IMR-90 (cell line): ENCODE measurements around the gene SRD5A3. TPM values are rescaled to one million over a fixed set of nuclear protein-coding genes. Genes with fewer than 3 reads are reported as not detected.

Experiments
- ATAC-seq: fragments of 200-7000 bp; cut with Tn5 transposase; 2 replicates; pipeline ENCODE4 v1.9.1; 2020; ENCODE audit warnings: low read depth, mild to moderate bottlenecking, moderate library complexity
- BruUV-seq: library from RNA; stranded (reverse); fragments of 400-500 nt; replicated peaks from 2 replicates; lab custom pipeline; 2021; lab: Mats Ljungman, UMichigan
- CTCF ChIA-PET: fragments of 300-600 bp; formaldehyde crosslinking; extraction: SDS; loops from one replicate; lab custom pipeline; 2021; ENCODE audit warnings: antibody characterized with exemption; lab: Yijun Ruan, JAX
- POLR2A ChIA-PET: fragments of 300-600 bp; sonication (Branson Sonifier 250); formaldehyde crosslinking; loops from one replicate; lab custom pipeline; 2022; ENCODE audit warnings: antibody characterized with exemption; ENCODE audit not compliant: unreplicated experiment; lab: Charles Lee
- DNase-seq: peaks from one replicate; pipeline ENCODE4 v3.0.0; 2013
- H2AFZ ChIP-seq: replicated peaks from 2 replicates; pipeline ENCODE3; 2013; ENCODE audit warnings: low read length, mild to moderate bottlenecking; ENCODE audit not compliant: poor library complexity
- H2AK5ac ChIP-seq: 2 replicates; pipeline ENCODE4 v1.6.1; 2013; ENCODE audit warnings: low read depth, low read length, inconsistent platforms
- H2AK9ac ChIP-seq: replicated peaks from 2 replicates; pipeline ENCODE3; 2013; ENCODE audit warnings: mild to moderate bottlenecking, low read depth, low read length, moderate library complexity; ENCODE audit not compliant: poor library complexity
- H2BK120ac ChIP-seq: 2 replicates; pipeline ENCODE4 v1.6.1; 2013; ENCODE audit warnings: low read depth, low read length, inconsistent platforms
- H2BK15ac ChIP-seq: 3 replicates; pipeline ENCODE4 v1.6.1; 2013; ENCODE audit warnings: low read depth, low read length, inconsistent platforms
- H2BK20ac ChIP-seq: 2 replicates; pipeline ENCODE4 v1.6.1; 2013; ENCODE audit warnings: low read depth, mild to moderate bottlenecking, inconsistent platforms, low read length, moderate library complexity
- H2BK5ac ChIP-seq: 2 replicates; pipeline ENCODE4 v1.6.1; 2013; ENCODE audit warnings: mild to moderate bottlenecking, low read depth, low read length, inconsistent platforms; ENCODE audit not compliant: poor library complexity, severe bottlenecking
- H3K14ac ChIP-seq: replicated peaks from 2 replicates; pipeline ENCODE4 v1.6.1; 2013; ENCODE audit warnings: low read depth, low read length, inconsistent platforms
- H3K18ac ChIP-seq: 2 replicates; pipeline ENCODE4 v1.6.1; 2013; ENCODE audit warnings: low read depth, low read length, control low read depth
- H3K23ac ChIP-seq: 2 replicates; pipeline ENCODE4 v1.6.1; 2013; ENCODE audit warnings: low read depth, low read length, inconsistent platforms
- H3K27ac ChIP-seq: 2 replicates; pipeline ENCODE4 v1.5.1; 2013; ENCODE audit warnings: mild to moderate bottlenecking, control low read depth, low read length; ENCODE audit not compliant: insufficient read depth
- H3K27me3 ChIP-seq: 2 replicates; pipeline ENCODE4 v1.6.1; 2013; ENCODE audit warnings: low read length; ENCODE audit not compliant: control insufficient read depth, insufficient read depth
- H3K36me3 ChIP-seq: 2 replicates; pipeline ENCODE4 v1.6.1; 2013; ENCODE audit warnings: low read length, mixed read lengths; ENCODE audit not compliant: control insufficient read depth, insufficient read depth
- H3K4ac ChIP-seq: 2 replicates; pipeline ENCODE4 v1.6.1; 2013; ENCODE audit warnings: low read depth, low read length, inconsistent platforms
- H3K4me1 ChIP-seq: 2 replicates; pipeline ENCODE4 v1.6.1; 2013; ENCODE audit warnings: low read length, mixed read lengths; ENCODE audit not compliant: control insufficient read depth, insufficient read depth
- H3K4me2 ChIP-seq: 2 replicates; pipeline ENCODE4 v1.6.1; 2013; ENCODE audit warnings: low read depth, mild to moderate bottlenecking, control low read depth, low read length, moderate library complexity
- H3K4me3 ChIP-seq: 2 replicates; pipeline ENCODE4 v1.5.1; 2013; ENCODE audit warnings: low read depth, mild to moderate bottlenecking, control low read depth, low read length, moderate library complexity; ENCODE audit not compliant: insufficient read depth
- H3K56ac ChIP-seq: 2 replicates; pipeline ENCODE4 v1.6.1; 2013; ENCODE audit warnings: low read length, inconsistent platforms; ENCODE audit not compliant: insufficient read depth; ENCODE audit errors: extremely low read depth
- H3K79me1 ChIP-seq, 2 experiments: 2 replicates each; pipeline ENCODE4 v1.6.1; 2013; ENCODE audit warnings: low read length in 2 of 2, inconsistent platforms in 1 of 2, low read depth in 1 of 2
- H3K9ac ChIP-seq: 2 replicates; pipeline ENCODE4 v1.6.1; 2013; ENCODE audit warnings: low read depth, low read length, control low read depth
- H3K9me1 ChIP-seq: 2 replicates; pipeline ENCODE4 v1.6.1; 2013; ENCODE audit warnings: low read length, inconsistent platforms; ENCODE audit not compliant: insufficient read depth
- H3K9me3 ChIP-seq: 2 replicates; pipeline ENCODE4 v1.6.1; 2013; ENCODE audit warnings: low read length; ENCODE audit not compliant: control insufficient read depth, insufficient read depth
- H4K20me1 ChIP-seq: 2 replicates; pipeline ENCODE4 v1.6.1; 2013; ENCODE audit warnings: low read length, inconsistent platforms; ENCODE audit not compliant: insufficient read depth
- H4K5ac ChIP-seq: 2 replicates; pipeline ENCODE4 v1.6.1; 2013; ENCODE audit warnings: mild to moderate bottlenecking, low read depth, low read length, control low read depth
- H4K8ac ChIP-seq, 2 experiments: 2 replicates each; pipeline ENCODE4 v1.6.1; 2013; ENCODE audit warnings: low read depth in 2 of 2, low read length in 2 of 2, control low read depth in 1 of 2, inconsistent platforms in 1 of 2
- H4K91ac ChIP-seq: 2 replicates; pipeline ENCODE4 v1.6.1; 2013; ENCODE audit warnings: low read depth, low read length, inconsistent platforms; ENCODE audit not compliant: insufficient read depth
- BHLHE40 ChIP-seq: fragments of 150-350 bp; IDR thresholded peaks from 2 replicates; pipeline ENCODE4 v1.6.1; 2016; ENCODE audit warnings: mild to moderate bottlenecking, low read depth, low read length
- CHD1 ChIP-seq: IDR thresholded peaks from 2 replicates; pipeline ENCODE4 v1.6.1; 2012; ENCODE audit warnings: low read depth, low read length, improper control_type of control experiment
- CTCF ChIP-seq: conservative IDR thresholded peaks from 2 replicates; pipeline ENCODE4 v1.5.1; 2012; ENCODE audit warnings: mild to moderate bottlenecking, low read depth, low read length, improper control_type of control experiment
- ELK1 ChIP-seq: fragments of 150-350 bp; IDR thresholded peaks from 2 replicates; pipeline ENCODE4 v1.6.1; 2016; ENCODE audit warnings: low read depth, mild to moderate bottlenecking, low read length, moderate library complexity, borderline replicate concordance
- FOS ChIP-seq: fragments of 150-350 bp; IDR thresholded peaks from 2 replicates; pipeline ENCODE4 v1.6.1; 2016; ENCODE audit warnings: low read depth, low read length
- MAFK ChIP-seq: IDR thresholded peaks from 2 replicates; pipeline ENCODE4 v1.6.1; 2012; ENCODE audit warnings: low read depth, low read length, improper control_type of control experiment
- MAZ ChIP-seq: IDR thresholded peaks from 2 replicates; pipeline ENCODE4 v1.6.1; 2012; ENCODE audit warnings: low read depth, mild to moderate bottlenecking, low read length, improper control_type of control experiment, moderate library complexity, borderline replicate concordance
- MXI1 ChIP-seq: IDR thresholded peaks from 2 replicates; pipeline ENCODE4 v1.6.1; 2012; ENCODE audit warnings: low read depth, mild to moderate bottlenecking, low read length, moderate library complexity, borderline replicate concordance
- NFE2L2 ChIP-seq: fragments of 150-350 bp; IDR thresholded peaks from 2 replicates; pipeline ENCODE4 v1.6.1; 2016; ENCODE audit warnings: low read depth, mild to moderate bottlenecking, low read length
- POLR2A ChIP-seq: IDR thresholded peaks from 2 replicates; pipeline ENCODE4 v1.6.1; 2012; ENCODE audit warnings: mild to moderate bottlenecking, low read depth, low read length
- RAD21 ChIP-seq: IDR thresholded peaks from 2 replicates; pipeline ENCODE4 v1.6.1; 2012; ENCODE audit warnings: low read length, improper control_type of control experiment
- RFX5 ChIP-seq: IDR thresholded peaks from 2 replicates; pipeline ENCODE4 v1.8.0; 2012; ENCODE audit warnings: low read depth, mild to moderate bottlenecking, low read length, moderate library complexity
- SMC3 ChIP-seq: fragments of 150-350 bp; IDR thresholded peaks from 2 replicates; pipeline ENCODE4 v1.6.1; 2016; ENCODE audit warnings: low read depth, mild to moderate bottlenecking, antibody characterized with exemption, low read length, moderate library complexity
- USF2 ChIP-seq: fragments of 150-350 bp; IDR thresholded peaks from 2 replicates; pipeline ENCODE4 v1.6.1; 2017; ENCODE audit warnings: mild to moderate bottlenecking, antibody characterized with exemption, low read length, low read depth
- WGBS, 2 experiments: methylation state at CpG; one replicate each; pipeline versions ENCODE4 v1.1.5 to v1.1.7; 2013; ENCODE audit warnings: missing lambda C conversion rate in 2 of 2; ENCODE audit not compliant: insufficient read length in 1 of 2; ENCODE audit errors: extremely low coverage in 2 of 2; 5-methylcytosine and 5-hydroxymethylcytosine counted together
- dilution Hi-C: fragments of 300-500 bp; cut with HindIII; formaldehyde crosslinking; loops from one replicate; pipeline ENCODE4 v1.14.3; 2018; ENCODE audit warnings: low sequenced_read_pairs; ENCODE audit not compliant: unreplicated experiment
- in situ Hi-C: fragments of 300-500 bp; cut with MboI; formaldehyde crosslinking; loops from 3 replicates; pipeline ENCODE4 v1.14.3; 2019; ENCODE audit warnings: low sequenced_read_pairs, inconsistent platforms, mixed read lengths
- intact Hi-C: fragments of 100-400 bp; cut with micrococcal nuclease; formaldehyde crosslinking; loops from 2 replicates; pipeline ENCODE4 v1.10.0; 2022
- polyA plus RNA-seq, 3 experiments: library from polyadenylated mRNA; depleted of rRNA; stranded (reverse); fragments of >200 nt; gene quantifications; 2 replicates each; pipeline ENCODE4 v1.2.3, GENCODE V29; 2012; ENCODE audit warnings: low replicate concordance in 1 of 3
- total RNA-seq: library from RNA; depleted of rRNA; stranded (reverse); fragments of >200 nt; gene quantifications from 2 replicates; pipeline ENCODE4 v1.2.3, GENCODE V29; 2012

The SRD5A3 gene
- total and polyA plus RNA-seq, 2 of the 4 experiments (the other 2 are of a cell fraction): 5.6 to 6.8 TPM

GRCh38 chr4:55314141-55314820 is 31.8 kb upstream of the SRD5A3 start:
- dilution Hi-C loops: no loop called here

More at GRCh38 chr4:55314141-55314820, 31.8 kb upstream of the SRD5A3 start:
- Histone ChIP-seq H4K8ac (no peak overlapping the region), H3K9me1 (no peaks in the 10 kb centered on the region), H2BK5ac (no peak overlapping the region), H2AK9ac (no peak overlapping the region), H3K9me3 (no peaks in the 10 kb centered on the region), H2BK15ac (no peak overlapping the region), H3K4me1 (no peaks in the 10 kb centered on the region), H3K79me1 (no peaks in the 10 kb centered on the region), H2BK120ac (no peak overlapping the region), H3K36me3 (no peaks in the 10 kb centered on the region), H2AFZ (no peak overlapping the region), H3K4me2 (no peak overlapping the region), H3K14ac (no peak overlapping the region), H2AK5ac (no peak overlapping the region), H3K4ac (no peak overlapping the region), H3K18ac (no peak overlapping the region), H3K27ac (no peak overlapping the region), H3K23ac (no peak overlapping the region), H3K27me3 (peaks cover 17% of the 10 kb centered on the region), H4K20me1 (no peaks in the 10 kb centered on the region), H4K5ac (no peak overlapping the region), H3K56ac (no peak overlapping the region), H3K4me3 (no peak overlapping the region), H4K91ac (no peak overlapping the region), H2BK20ac (no peak overlapping the region), H3K9ac (no peak overlapping the region)
- TF ChIP-seq RFX5: no peak
- no peak for TF ChIP-seq BHLHE40
- TF ChIP-seq MAFK: no peak
- no peak for TF ChIP-seq MAZ
- no peak for TF ChIP-seq CTCF
- no peak for TF ChIP-seq RAD21
- no peak for TF ChIP-seq NFE2L2
- no peak for TF ChIP-seq USF2
- no peak for TF ChIP-seq CHD1
- no peak for TF ChIP-seq FOS
- TF ChIP-seq SMC3: no peak
- TF ChIP-seq ELK1: no peak
- TF ChIP-seq MXI1: no peak
- TF ChIP-seq POLR2A: no peak
- no TSS peak for BruUV-seq
- intact Hi-C loops (no loop called here), in situ Hi-C loops (loop anchor here (25.0 kb wide), 2 partner anchors 502 to 927 kb away; no protein-coding TSS in a partner anchor)
- ChIA-PET CTCF (interaction anchor here (0.5 to 1.1 kb wide), 2 partner anchors 163 to 343 kb away, joined by 4 to 5 read pairs; no protein-coding TSS in a partner anchor), POLR2A (no interaction called here)
- no peak for ATAC-seq
- DNase-seq: no peak
- 20% methylated on average over 1 of the region's 4 CpGs; no CpG with 5 or more reads in 1 of the 2 experiments for WGBS, 2 experiments
